Measurements from ENCODE around the gene NFIL3.
"Not testable (repeated sequence)": the region's sequence is repeated elsewhere in the genome, so short reads cannot be mapped to it uniquely, and the experiment has no call there.

Gene NFIL3

DNA sequence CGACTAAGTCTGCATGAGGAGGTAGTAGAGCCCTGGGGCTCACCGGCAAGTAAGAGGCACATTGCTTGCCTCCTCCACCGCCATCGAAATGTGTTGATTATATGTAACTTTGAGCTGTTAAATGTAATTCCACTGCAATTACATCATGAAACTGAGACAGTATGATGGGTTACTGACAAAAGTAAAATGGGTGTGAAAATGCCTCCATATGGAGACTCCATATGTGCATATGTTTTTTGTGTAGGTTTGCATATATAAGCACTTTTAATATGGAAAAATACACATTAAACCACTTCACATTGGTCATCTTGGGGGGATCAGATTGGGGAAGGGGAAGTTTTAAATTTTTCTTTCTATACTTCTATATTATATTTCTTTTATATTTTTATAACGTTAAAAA lies 29.8 kb downstream of the NFIL3 start:
- no peak for DNase-seq

DNA sequence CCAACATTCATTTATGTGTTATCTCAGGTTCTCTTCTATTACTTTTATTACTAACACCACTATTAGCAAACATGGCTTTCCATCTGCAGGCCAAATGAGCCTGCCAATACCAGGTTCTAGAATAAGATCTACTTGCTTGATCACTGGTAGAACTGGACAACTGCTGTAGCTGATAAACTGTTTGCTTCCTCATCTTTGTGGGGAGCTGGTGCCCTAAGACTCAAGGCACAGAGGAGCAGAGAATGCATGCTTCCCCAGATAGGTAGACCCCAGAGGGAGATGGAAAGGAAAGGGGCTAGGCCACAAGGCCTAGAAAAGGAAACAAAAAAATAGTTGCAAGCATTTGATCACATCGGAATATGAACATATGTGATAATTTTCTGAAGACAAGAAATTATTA lies 31.2 kb downstream of the NFIL3 start:
- no peak for DNase-seq

DNA sequence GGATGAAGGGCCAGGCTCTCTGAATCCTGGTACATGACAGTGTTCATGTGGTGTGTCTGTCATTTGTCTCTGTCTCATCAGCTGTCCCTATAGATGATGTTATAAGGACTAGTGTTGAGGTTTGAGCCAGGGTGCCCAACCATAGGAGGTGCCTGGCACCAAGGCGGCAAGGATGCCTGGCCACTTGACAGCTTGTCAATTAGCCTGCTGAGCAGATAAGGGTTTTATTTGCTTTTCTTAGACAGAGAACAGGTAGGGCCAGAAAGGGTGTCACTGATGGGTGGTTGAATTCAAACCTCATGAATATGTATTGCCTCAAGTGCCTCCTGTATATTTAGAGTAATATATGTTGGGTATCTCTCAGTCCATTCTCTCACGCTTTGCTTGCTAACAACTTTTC lies 31.8 kb downstream of the NFIL3 start:
- no peak for DNase-seq

DNA sequence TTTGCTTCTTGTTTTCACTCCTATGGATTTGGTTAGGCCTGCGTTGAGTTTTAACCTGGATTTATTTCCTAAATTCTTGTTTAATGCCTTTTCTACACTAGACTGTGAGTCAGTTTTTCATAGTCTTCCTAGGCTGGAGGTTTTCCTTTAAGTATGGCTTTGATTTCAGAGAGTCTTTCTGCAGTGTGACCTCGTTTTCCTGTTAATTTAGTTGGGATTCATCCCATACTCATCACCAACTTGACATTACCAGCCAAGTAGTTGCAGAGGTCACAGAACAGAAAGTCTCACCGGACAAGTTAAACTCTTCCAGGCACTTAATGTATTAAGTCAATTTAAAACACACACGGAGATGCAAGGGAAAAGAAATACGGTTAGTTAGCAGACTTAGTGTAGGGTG lies 32.2 kb downstream of the NFIL3 start:
- DNase-seq, result peak; percentile 18

DNA sequence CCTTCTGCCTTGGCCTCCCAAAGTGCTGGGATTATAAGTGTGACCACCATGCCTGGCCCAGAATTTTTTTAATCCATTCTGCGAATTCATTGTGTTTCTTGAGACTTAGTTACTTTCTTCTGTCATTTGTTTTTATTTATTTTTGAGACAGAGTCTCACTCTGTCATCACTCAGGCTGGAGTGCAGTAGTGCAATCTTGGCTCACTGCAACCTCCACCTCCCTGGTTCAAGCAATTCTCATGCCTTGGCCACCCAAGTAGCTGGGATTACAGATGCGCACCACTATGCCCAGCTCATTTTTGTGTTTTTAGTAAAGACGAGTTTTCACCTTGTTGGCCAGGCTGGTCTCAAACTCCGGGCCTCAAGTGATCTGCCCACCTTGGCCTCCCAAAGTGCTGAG lies 33.9 kb downstream of the NFIL3 start:
- not testable (repeated sequence) for DNase-seq

DNA sequence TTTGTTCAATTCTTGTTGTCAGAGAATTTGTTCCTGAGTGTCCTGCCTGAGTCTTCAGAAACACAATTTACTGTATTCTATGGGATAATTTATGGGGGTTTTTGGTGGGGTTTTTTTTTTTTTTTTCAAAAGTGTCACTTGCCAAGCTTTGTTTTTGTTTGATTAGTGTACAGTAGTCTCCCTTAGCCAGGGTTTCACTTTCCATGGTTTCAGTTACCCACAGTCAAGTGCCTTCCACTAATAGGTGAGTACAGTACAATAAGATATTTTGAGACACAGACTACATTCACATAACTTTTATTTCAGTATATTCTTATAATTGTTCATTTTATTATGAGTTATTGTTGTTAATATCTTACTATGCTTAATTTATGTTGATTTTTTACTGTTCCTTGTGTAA lies 36.9 kb downstream of the NFIL3 start:
- DNase-seq, result no peak

DNA sequence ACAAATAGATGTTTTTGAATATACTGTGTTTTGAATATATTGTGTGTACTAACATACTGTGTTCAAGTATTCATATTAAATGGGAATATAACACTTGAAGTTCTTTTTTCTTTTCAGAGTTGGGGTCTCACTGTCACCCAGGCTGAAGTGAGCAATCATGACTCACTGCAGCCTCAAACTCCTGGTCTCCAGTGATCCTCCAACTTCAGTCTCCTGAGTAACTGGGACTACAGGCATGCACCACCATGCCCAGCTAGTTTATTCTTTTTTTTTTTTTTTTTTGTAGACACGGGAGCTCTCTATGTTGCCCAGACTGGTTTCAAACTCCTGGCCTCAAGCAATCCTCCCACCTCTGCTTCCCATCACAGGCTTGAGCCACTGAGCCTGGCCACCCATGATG lies 38.7 kb downstream of the NFIL3 start:
- DNase-seq, result no peak

DNA sequence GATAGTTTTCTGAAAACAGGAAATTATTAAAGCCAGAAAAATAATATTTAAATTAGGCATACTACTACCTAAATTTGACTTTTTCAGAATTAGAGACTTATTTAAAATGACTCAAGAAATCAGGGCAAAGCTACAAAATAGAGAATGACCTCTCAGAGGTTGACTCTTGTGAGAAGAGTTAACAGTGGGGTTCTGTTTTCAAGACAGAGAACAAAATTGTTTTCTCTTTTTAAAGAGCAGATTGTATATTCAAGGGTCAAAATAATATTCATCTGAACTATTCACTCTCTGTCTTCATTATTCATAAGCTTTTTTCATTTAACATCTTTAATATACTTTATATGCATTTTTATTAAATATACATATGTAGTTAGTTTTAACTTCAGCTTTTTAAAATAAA lies 40.1 kb downstream of the NFIL3 start:
- no peak for DNase-seq

DNA sequence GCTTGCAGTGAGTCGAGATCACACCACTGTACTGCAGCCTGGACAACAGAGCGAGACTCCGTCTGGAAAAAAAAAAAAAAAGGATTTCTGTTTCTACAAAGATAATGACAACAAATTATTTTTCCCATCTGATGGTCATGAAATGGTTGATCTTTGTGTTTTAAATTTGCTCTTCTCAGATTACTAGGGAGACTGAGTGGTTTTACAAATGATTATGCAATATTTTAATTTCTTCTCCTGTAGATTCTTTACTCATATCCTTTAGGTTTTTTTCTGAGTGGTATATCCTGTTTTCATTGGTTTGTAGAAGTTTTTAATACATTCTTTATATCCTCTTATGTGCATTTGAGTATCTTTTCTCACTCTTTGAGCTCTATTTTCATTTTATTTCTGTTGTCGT lies 41.3 kb downstream of the NFIL3 start:
- DNase-seq, result peak; percentile 13

DNA sequence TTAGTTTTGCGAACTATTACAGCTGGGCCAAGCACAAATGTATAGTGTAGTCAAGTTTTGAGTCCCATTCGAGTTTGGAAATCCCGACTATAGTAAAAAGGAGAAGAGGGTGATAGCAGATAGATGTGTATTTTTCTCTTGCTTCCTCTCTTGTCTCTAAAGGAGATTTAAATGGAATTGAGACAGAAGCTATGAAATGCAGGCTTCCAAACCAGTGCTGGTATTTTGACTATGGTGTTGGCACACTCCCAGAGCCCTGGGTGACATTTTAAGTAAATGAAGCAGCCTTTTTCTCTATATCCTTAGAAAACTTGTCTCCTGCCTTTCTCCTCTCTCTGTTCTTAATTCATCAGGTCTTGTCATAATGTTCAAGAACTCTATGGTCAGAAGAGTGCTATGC lies 44.2 kb downstream of the NFIL3 start:
- no peak for DNase-seq

DNA sequence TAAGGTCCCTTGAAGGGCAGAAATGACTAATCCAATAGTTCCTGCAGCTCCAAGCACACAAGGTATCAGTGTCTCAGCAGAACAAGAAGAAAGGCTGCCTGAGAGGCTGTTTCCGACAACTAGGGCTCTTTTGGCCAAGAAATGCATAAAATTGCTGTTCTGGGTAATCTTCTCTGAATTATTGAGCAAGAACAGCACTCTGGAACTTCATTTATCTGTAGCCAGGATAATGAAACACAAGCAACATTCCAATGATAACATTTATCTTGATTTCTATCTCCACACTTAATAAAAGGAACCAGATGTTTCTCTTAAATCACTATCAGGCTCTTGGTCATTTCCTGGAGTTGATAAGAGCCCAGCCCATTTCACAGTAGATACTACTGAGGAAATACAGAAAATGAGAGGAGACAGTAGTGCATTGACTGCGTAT lies 44.9 kb downstream of the NFIL3 start:
- peak; percentile 15 for DNase-seq

DNA sequence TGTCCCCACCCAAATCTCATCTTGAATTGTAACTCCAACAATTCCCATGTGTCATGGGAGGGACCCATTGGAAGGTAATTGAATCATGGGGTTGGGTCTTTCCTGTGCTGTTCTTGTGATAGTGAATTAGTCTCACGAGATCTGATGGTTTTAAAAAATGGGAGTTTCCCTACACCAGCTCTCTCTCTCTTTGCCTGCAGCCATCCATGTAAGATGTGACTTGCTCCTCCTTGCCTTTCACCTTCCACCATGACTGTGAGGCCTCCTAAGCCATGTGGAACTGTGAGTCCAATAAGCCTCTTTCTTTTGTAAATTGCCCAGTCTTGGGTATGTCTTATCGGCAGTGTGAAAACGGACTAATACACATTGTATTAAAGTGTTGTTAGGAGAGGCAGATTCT lies 45.6 kb downstream of the NFIL3 start:
- not testable (repeated sequence) for DNase-seq

DNA sequence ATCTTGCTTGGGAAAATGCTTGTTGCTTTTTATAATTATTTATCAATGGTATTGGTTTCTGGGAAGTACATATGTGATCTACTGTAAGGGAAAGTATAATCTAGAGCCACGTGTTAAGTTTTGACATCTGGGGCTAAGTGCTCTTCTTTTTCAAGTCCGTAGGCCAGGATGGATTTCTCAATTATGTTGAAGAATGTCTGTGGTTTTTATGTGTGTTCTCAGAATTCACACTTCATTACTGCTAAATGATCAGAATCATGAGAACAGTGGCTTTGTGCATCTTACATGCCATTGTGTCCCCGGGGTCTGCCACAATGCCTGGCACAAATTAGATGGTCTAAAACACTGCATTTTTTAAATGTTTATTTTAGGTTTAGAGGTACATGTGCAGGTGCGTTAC lies 47.4 kb downstream of the NFIL3 start:
- no peak for DNase-seq

DNA sequence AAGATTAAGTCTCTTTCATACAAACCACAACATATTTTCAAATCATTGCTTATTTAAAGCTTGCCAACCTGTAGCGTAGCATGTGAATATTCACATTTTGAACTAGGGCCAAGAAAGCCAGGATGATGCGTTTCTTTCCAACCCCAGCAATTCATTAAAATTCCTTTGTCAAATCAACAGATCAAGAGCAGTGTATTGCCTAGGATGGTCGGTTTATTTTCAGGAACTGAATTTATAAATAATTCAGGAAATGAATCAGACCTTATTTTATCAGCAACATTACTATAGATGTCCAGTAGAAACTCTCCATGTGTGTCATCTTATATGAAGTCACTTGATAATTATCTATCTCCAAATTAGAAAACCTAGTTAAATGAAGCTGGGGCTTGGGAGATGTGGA lies 48.7 kb downstream of the NFIL3 start:
- peak; percentile 59 for DNase-seq

DNA sequence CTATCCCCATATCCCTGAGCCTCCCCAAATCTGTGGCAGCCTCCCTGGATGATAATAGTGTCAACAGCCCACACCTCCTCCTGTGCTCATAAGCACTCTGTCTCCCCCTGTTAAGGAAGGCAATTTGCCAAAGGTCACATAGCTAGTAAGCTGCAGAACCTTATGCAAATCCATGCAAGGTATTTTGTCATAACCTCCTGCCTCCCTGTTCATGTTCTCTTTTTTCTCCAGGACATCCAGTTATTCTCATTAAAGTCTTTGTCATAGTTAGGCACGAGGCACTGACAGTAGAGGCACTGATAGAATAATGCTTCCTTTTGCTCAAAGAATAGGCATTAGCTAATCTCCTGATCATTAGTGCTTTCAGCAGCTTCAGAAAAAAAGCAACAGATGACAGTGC lies 51.7 kb downstream of the NFIL3 start:
- DNase-seq, result no peak

DNA sequence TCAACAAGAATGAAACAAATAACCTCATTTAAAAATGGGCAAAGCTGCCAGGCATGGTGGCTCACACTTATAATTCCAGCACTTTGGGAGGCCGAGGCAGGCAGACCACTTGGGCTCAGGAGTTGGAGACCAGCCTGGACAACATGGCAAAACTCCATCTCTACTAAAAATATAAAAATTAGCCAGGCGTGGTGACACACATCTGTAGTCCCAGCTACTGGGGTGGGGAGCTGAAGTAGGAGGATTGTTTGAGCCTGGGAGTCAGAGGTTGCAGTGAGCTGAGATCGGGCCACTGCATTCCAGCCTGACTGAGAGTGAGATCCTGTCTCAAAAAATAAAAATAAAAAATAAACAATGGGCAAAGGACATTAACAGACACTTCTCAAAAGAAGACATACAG lies 53.6 kb downstream of the NFIL3 start:
- not testable (repeated sequence) for DNase-seq

DNA sequence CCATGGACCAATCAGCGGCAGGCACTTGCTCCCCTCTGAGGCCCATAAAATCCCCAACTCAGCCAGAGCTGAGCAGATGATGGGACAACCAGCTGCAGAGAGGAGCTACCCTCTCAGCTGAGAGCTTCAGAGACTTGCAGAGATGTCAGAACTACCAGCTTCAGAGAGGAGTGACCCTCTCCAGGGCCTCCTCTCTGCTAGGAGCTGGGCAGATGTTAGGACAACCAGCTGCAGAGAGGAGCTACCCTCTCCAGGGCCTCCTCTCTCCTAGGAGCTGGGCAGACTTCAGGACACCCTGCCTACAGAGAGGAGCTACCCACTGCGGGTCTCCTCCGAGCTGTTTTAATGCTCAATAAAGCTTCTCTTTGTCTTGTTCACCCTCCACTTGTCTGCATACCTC lies 58.9 kb downstream of the NFIL3 start:
- DNase-seq, result no peak

DNA sequence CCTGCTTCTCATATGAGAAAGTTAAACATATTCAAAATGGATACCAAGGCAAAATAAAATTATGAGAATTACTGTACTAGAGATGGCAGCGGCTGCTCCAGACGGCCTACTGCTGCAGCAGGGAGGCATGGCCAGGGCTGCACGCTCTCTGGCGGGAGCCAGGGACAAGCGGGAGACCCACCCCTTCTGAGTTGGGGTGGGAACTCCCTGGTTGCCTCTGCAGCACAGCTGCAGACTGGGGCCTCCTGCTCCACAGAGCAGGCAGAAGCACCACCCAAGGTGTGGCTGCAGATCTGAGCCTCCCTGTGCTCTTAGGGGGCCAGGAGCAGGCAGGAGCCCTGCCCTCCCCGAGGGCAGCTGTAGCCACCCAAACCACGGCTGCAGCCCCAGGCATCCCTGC lies 59.6 kb downstream of the NFIL3 start:
- DNase-seq, result no peak

DNA sequence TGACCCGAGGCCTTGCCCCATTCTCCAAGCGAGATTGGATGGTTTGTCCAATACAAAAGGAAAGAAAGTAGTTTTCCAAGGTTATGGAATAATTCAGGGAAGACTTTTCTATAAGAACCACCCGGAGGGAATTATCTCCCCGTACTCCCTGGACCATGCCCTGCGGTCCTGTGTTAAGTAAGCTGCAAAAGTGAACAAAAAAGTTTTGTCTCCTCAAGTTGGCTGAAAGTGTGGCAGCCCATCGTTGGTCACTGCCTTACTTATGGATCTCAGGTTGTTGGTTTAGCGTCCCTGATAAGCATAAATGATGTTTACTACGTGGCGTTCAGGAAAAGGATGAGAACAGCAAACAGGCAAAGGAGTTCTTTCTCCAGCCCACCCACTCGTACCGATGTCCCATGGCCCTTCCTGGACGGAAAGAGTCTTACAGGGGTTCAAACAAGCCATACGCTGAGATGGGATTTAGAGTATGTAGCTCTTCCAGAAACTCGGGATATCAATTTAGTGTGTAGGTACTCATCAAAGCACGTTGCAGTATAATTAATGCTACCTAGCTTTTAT lies 61.5 kb downstream of the NFIL3 start:
- no peak for DNase-seq

DNA sequence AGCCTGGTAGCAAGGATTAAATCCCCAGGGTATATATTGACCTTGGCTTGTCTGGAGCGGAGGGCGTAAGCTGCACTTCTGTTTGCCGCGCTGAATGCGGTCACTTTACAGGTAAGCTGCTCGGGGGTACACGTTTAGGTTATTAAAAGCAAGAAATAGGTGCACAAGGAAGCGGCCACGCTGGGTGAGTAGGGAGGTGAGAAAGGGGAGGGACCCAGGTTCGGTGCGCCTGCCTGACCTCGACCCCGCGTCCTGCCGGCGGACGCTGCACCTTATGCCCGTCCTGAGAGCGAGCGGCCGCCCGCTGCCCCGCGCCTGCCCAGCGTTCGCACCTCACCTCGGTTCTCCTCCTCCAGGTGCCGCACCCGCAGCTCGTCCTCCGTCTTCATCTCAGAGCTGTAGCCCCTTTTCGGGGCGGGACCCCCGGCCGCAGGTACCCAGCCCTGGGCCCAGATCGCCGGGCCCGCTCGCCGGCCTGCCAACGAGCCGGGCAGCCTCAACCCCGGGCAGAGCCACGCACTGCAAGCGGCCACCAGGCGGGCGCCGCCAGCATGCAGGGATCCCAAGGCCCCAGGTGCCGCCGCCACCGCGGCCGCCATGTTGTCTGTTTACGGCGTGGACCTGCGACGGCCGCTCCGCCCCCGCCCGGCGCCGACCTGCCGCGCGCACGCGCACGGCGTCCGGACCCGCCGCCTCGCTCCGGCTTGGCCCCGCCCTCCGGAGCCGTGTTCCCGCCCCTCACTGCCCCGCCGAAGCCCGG lies 62.2 kb downstream of the NFIL3 start, which contains the start of gene AUH:
Gene AUH (minus strand): TSS at position 628 of the 760 bp plus-strand sequence. CDS start 29 bp downstream, at position 599.
- DNase-seq, result peak; percentile 74

DNA sequence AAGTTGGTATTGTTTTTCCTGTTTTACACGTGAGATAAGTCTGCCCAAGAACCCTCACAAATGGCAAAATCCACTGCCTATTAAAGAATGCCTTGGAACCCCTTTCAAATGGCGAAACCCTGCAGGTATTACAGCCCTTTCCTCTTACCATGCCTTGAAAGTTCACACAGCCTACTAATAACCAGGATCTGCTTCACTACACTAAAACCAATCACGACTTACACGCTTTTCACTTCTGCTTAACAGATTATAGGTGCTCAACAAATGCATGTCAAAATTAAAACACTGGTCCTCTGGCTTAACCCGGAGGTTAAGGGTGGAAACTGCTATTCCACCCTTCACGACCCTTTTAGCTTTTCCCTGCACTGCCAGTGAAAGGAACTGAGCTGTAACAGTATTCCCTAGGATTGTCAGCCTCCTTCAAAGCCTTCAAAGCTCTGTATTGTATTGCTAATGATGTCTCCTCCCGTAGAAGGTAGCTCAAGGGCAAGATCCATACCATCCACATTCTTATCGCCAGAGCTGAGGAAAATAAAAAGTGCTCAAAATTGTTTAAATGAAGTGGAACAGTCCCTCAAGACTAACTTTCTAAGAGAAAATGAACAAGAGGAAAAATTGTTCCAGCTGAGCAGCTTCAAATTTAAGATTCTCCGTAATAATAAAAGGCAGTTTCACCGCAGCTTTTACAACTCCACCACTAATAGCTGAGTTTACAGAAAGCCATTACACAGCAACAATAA lies 62.9 kb downstream of the NFIL3 start:
- DNase-seq, result no peak

DNA sequence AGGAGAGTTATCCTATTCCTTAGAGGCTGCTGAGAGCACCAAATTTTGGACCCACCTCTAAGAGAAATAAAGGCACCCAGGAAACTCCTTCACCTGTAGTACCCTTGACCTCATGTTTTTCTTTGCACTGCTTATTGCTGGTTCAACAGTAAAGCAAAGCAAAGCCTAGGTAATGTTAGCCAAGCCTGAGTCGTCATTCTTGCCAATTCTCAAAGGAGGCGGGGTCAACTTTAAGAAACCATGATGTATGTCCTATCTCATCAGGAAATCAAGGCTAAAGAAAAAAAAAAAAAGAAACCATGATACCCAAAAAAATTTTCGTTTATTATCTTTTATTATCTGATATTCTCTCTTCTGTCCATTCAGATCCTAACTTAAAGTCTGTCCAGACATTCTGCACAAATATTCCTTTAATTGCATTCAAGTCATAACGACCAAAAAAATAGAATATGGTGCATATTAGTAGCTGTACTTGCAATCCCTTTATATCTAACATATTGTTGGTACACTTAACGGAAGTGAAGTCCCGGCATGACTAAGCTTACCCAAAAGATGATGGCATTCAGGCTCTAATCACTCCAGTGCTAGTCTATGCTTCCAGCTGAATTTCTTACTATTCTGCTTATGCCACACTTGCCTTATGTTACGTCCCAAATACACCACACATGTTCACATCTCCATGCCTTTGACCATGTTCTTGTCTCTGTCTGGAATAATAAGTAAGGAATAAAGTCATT lies 63.7 kb downstream of the NFIL3 start:
- DNase-seq, result no peak

DNA sequence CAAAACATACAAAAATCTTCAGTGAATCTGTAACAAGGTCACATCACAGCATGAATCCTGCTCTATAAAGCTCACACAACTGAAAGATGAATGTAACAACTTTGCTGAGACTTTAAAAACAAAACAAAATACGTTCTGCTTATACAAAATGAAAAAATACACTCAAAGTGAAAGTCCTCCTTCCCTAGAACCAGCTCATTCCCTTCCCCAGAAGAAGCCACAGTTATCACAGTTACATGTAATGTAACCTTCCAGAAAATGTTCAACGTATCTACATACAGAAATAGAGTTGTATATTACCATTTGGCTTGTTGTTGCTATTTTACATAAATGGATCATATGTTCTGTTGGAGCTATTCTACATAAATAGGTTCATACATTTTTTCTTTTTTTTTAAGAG lies 64.5 kb downstream of the NFIL3 start:
- DNase-seq, result no peak
